ENCODE measurements around the gene PCDHGA1. TPM values are rescaled to one million over a fixed set of nuclear protein-coding genes. Genes with fewer than 3 reads are reported as not detected.

Gene PCDHGA1
- total RNA-seq, 1 experiment from 2014 or later, result 0.63 TPM

DNA sequence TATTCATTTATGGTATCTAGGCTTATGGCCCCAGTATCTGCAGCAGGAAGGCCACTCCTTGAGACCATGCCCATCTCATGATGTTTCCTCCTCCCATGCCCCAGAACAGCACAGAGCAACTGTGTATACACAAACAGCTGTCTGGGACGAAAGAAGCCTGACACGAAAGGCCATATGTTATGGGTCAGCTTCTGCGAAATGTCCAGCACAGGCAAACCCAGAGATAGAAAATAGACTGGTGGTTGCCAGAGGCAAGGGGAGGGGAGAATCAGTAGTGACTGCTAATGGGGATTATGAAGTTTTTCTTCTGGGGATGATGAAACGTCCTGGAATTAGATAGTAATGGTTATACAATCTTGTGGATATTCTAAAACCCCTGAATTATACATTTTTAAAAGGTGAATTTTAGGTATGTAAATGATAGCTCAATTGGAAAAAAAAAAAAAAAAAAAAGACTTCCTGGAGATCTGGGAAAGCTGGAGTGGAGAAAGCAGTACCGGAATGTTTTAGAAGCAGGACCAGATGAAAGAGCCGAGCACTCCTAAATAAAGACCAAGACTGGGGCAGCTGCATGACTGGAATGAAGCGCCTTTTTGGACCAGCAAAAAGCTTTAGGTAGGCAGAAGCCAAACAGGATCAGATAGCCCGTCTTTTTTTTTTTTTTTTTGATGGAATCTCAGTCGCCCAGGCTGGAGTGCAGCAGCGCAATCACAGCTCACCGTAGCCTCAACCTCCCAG, 187.7 kb downstream of the PCDHGA1 start:
- H3K27me3 ChIP-seq (ENCODE audit: insufficient read depth, low read length), result no peaks in the 10 kb centered on the region
- no peak for DNase-seq

More for the DNA sequence above, 187.7 kb downstream of the PCDHGA1 start:
- no peak overlapping the region for H2BK12ac ChIP-seq (ENCODE audit: insufficient read length, low read depth, low read length)
- Mint-ChIP-seq H3K4me3 (no peak overlapping the region), H3K36me3 (ENCODE audit: insufficient read depth in 1 of 3, low read depth in 3 of 3) (peaks cover 27 to 77% (median 49%) of the 10 kb centered on the region in 3 experiments), H3K27me3 (ENCODE audit: low read depth) (peaks cover 1% of the 10 kb centered on the region; the same call in 1 of the 2 replicates), H3K27ac (no peak overlapping the region), H3K9me3 (no peaks in the 10 kb centered on the region; a peak in 1 of 5 replicates), H3K4me1 (peaks cover 27 to 31% of the 10 kb centered on the region in 2 experiments)
- no peak overlapping the region for H3K14ac ChIP-seq (ENCODE audit: insufficient read depth, low read length)
- H2BK15ac ChIP-seq (ENCODE audit: low read depth, low read length), result no peak overlapping the region
- H3K9me3 ChIP-seq (ENCODE audit: control insufficient read depth, low read depth, low read length), result no peaks in the 10 kb centered on the region
- H4K20me1 ChIP-seq (ENCODE audit: control insufficient read depth, insufficient read depth, insufficient read length), result no peaks in the 10 kb centered on the region
- no peak overlapping the region for H2BK5ac ChIP-seq (ENCODE audit: insufficient read length, low read length)
- TF ChIP-seq, protein P1, sequence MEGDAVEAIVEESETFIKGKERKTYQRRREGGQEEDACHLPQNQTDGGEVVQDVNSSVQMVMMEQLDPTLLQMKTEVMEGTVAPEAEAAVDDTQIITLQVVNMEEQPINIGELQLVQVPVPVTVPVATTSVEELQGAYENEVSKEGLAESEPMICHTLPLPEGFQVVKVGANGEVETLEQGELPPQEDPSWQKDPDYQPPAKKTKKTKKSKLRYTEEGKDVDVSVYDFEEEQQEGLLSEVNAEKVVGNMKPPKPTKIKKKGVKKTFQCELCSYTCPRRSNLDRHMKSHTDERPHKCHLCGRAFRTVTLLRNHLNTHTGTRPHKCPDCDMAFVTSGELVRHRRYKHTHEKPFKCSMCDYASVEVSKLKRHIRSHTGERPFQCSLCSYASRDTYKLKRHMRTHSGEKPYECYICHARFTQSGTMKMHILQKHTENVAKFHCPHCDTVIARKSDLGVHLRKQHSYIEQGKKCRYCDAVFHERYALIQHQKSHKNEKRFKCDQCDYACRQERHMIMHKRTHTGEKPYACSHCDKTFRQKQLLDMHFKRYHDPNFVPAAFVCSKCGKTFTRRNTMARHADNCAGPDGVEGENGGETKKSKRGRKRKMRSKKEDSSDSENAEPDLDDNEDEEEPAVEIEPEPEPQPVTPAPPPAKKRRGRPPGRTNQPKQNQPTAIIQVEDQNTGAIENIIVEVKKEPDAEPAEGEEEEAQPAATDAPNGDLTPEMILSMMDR (conservative IDR thresholded peaks at IDR 0.05), result no peak
- no peaks in the 10 kb centered on the region for H3K79me2 ChIP-seq (ENCODE audit: insufficient read depth, low read length)
- H2BK120ac ChIP-seq (ENCODE audit: low read depth, low read length, poor library complexity, severe bottlenecking), result no peak overlapping the region
- no peak overlapping the region for H3T11ph ChIP-seq (ENCODE audit: low read length)
- no peak overlapping the region for H3K56ac ChIP-seq (ENCODE audit: insufficient read length, low read depth, low read length)
- peaks cover 13% of the 10 kb centered on the region for H3K23me2 ChIP-seq (ENCODE audit: insufficient read length, low read depth, low read length, poor library complexity, severe bottlenecking)
- H2AFZ ChIP-seq (ENCODE audit: low read length), result no peak overlapping the region
- no peak overlapping the region for H2BK20ac ChIP-seq (ENCODE audit: low read depth, low read length, poor library complexity, severe bottlenecking)
- no peak overlapping the region for H3K18ac ChIP-seq (ENCODE audit: insufficient read length, low read depth, low read length)
- H2AK5ac ChIP-seq (ENCODE audit: insufficient read length, low read length), result no peak overlapping the region
- H3K79me1 ChIP-seq (ENCODE audit: insufficient read depth, low read depth, low read length, poor library complexity, severe bottlenecking), result no peaks in the 10 kb centered on the region
- H3K4me1 ChIP-seq (ENCODE audit: insufficient read depth, low read length), result no peaks in the 10 kb centered on the region; the same call in 1 of the 2 replicates
- H4K91ac ChIP-seq (ENCODE audit: insufficient read length, low read depth, low read length), result no peak overlapping the region
- H3K4me2 ChIP-seq (ENCODE audit: insufficient read depth, insufficient read length, low read length), result no peak overlapping the region
- H3K23ac ChIP-seq (ENCODE audit: insufficient read length, low read depth, low read length), result no peak overlapping the region
- H3K27ac ChIP-seq (ENCODE audit: insufficient read length, low read depth, low read length), result no peak overlapping the region
- H4K5ac ChIP-seq (ENCODE audit: insufficient read length, low read depth, low read length), result no peak overlapping the region
- WGBS (ENCODE audit: extremely low coverage, insufficient read length, low lambda C conversion rate), result no CpG with 5 or more reads among the region's 11 CpGs
- H3K9ac ChIP-seq (ENCODE audit: extremely low read depth, insufficient read length, low read length), result no peak overlapping the region
- H3K4ac ChIP-seq (ENCODE audit: low read depth, low read length), result no peak overlapping the region
- H4K8ac ChIP-seq (replicated peaks; ENCODE audit: insufficient read length, low read depth, low read length), result no peak overlapping the region
